Measurements from ENCODE around the gene VTA1.

Gene VTA1

DNA sequence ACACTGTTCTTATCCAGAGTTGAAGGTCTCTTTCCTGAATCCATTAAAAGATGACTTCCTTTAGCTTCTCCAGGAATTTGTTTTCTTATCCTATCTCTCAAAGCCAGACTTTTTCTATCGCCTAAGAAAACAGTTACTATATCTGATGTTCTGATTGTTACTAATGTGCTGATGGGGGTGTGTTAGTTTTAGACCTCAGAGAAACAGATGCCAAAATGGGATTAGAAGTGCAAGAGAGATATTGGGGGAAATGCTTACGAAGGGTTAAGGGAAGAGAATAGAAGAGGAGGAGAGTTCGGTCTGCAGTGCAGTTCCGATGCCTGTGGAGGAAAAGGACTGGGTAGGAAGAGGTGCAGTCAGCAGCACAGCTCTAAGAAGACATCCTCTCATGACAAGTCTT is 119.0 kb downstream of the VTA1 start:
- no peak for DNase-seq (ENCODE audit: low read depth in 2 of 2)

DNA sequence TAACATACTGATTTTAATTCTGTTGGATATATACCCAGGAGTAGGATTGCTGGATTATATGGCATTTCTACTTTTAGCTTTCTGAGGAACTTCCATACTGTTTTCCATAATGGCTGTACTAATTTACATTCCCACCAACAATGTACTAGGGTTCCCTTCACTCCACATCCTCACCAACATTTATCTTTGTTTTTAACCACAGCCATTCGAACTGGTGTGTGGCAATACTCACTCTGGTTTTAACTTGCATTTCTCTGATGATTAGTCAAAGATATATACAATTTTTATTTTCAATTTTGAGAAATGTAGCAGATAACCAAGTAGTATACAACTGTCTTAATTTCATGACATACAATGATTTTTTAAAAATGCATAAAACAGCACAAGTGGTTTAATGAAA is 124.4 kb downstream of the VTA1 start:
- DNase-seq (ENCODE audit: low read depth in 2 of 2), result no peak
